Measurements from ENCODE around the gene EYS.

EYS gene

GRCh38 chr6:63864671-63865318 is 1842.2 kb downstream of the EYS start:
- Histone ChIP-seq H3K9me3 (ENCODE audit: control insufficient read depth, low read length) (no peaks in the 10 kb centered on the region), H3K4me1 (ENCODE audit: control insufficient read depth, insufficient read depth, low read depth, low read length) (no peaks in the 10 kb centered on the region), H2AFZ (ENCODE audit: low read depth, low read length) (no peak overlapping the region), H2BK120ac (ENCODE audit: low read depth, low read length) (no peak overlapping the region), H3K36me3 (ENCODE audit: control insufficient read depth in 1 of 2, insufficient read depth in 2 of 2, low read depth in 1 of 2, low read length in 2 of 2) (no peaks in the 10 kb centered on the region), H3K9ac (ENCODE audit: low read length) (no peak overlapping the region), H3K4me2 (ENCODE audit: low read length, poor library complexity, severe bottlenecking) (no peak overlapping the region), H4K8ac (ENCODE audit: low read length) (no peak overlapping the region), H3K27me3 (ENCODE audit: control insufficient read depth in 1 of 2, insufficient read depth in 1 of 2, low read length in 2 of 2) (no peaks in the 10 kb centered on the region), H2AK5ac (ENCODE audit: low read length, severe bottlenecking) (no peak overlapping the region), H3K79me1 (replicated peaks; ENCODE audit: low read length, poor library complexity, severe bottlenecking) (no peaks in the 10 kb centered on the region), H3K14ac (ENCODE audit: low read length in 2 of 2) (no peak overlapping the region), H2BK12ac (ENCODE audit: low read length in 2 of 2) (no peak overlapping the region), H2BK5ac (ENCODE audit: low read depth, low read length, poor library complexity, severe bottlenecking) (no peak overlapping the region), H2BK15ac (ENCODE audit: low read depth, poor library complexity, severe bottlenecking) (no peak overlapping the region), H3K23ac (ENCODE audit: low read length in 2 of 2) (no peak overlapping the region), H3K27ac (ENCODE audit: low read length, poor library complexity, severe bottlenecking) (no peak overlapping the region), H3K4ac (ENCODE audit: low read depth in 1 of 2, low read length in 2 of 2) (no peak overlapping the region), H3K18ac (ENCODE audit: low read depth in 1 of 2, low read length in 2 of 2) (no peak overlapping the region), H3K4me3 (ENCODE audit: insufficient read depth in 1 of 2, low read depth in 1 of 2, low read length in 2 of 2) (no peak overlapping the region), H4K91ac (ENCODE audit: low read length) (no peak overlapping the region)
- no peak for DNase-seq
- WGBS = 96% methylated on average over 3 of the region's 4 CpGs

- H3K9ac ChIP-seq (ENCODE audit: low read length) = no peak overlapping the region
These were observed 1843.0 kb downstream of the EYS start for GRCh38 chr6:63864061-63864460.

GRCh38 chr6:63862486-63863198 is 1844.4 kb downstream of the EYS start:
- no peaks in the 10 kb centered on the region for H3K4me1 ChIP-seq (ENCODE audit: control insufficient read depth, insufficient read depth, low read depth, low read length)
- WGBS = 86% methylated on average over 2 of the region's 3 CpGs
- H3K4me2 ChIP-seq (ENCODE audit: low read length, poor library complexity, severe bottlenecking) = no peak overlapping the region
- no peak overlapping the region for H3K4ac ChIP-seq (ENCODE audit: low read depth in 1 of 2, low read length in 2 of 2)
- no peak overlapping the region for H2BK5ac ChIP-seq (ENCODE audit: low read depth, low read length, poor library complexity, severe bottlenecking)
- no peak overlapping the region for H3K27ac ChIP-seq (ENCODE audit: low read length, poor library complexity, severe bottlenecking)
- no peaks in the 10 kb centered on the region for H3K36me3 ChIP-seq (ENCODE audit: control insufficient read depth in 1 of 2, insufficient read depth in 2 of 2, low read depth in 1 of 2, low read length in 2 of 2)
- no peak overlapping the region for H4K91ac ChIP-seq (ENCODE audit: low read length)
- no peak overlapping the region for H3K14ac ChIP-seq (ENCODE audit: low read length in 2 of 2)
- no peaks in the 10 kb centered on the region for H3K79me1 ChIP-seq (replicated peaks; ENCODE audit: low read length, poor library complexity, severe bottlenecking)
- DNase-seq = no peak
- no peak overlapping the region for H4K8ac ChIP-seq (ENCODE audit: low read length)
- no peak overlapping the region for H2AFZ ChIP-seq (ENCODE audit: low read depth, low read length)
- no peaks in the 10 kb centered on the region for H3K27me3 ChIP-seq (ENCODE audit: control insufficient read depth in 1 of 2, insufficient read depth in 1 of 2, low read length in 2 of 2)
- H2BK12ac ChIP-seq (ENCODE audit: low read length in 2 of 2) = no peak overlapping the region
- H3K4me3 ChIP-seq (ENCODE audit: insufficient read depth in 1 of 2, low read depth in 1 of 2, low read length in 2 of 2) = no peak overlapping the region
- H2AK5ac ChIP-seq (ENCODE audit: low read length, severe bottlenecking) = no peak overlapping the region
- no peak overlapping the region for H3K23ac ChIP-seq (ENCODE audit: low read length in 2 of 2)
- no peak overlapping the region for H2BK120ac ChIP-seq (ENCODE audit: low read depth, low read length)
- no peak overlapping the region for H2BK15ac ChIP-seq (ENCODE audit: low read depth, poor library complexity, severe bottlenecking)
- no peak overlapping the region for H3K9ac ChIP-seq (ENCODE audit: low read length)
- H3K18ac ChIP-seq (ENCODE audit: low read depth in 1 of 2, low read length in 2 of 2) = no peak overlapping the region
- H3K9me3 ChIP-seq (ENCODE audit: control insufficient read depth, low read length) = no peaks in the 10 kb centered on the region

More at GRCh38 chr6:63864061-63864460, 1843.0 kb downstream of the EYS start:
- H3K27me3 ChIP-seq (ENCODE audit: control insufficient read depth in 1 of 2, insufficient read depth in 1 of 2, low read length in 2 of 2) = no peaks in the 10 kb centered on the region
- no peak overlapping the region for H3K4me2 ChIP-seq (ENCODE audit: low read length, poor library complexity, severe bottlenecking)
- no peak overlapping the region for H2BK5ac ChIP-seq (ENCODE audit: low read depth, low read length, poor library complexity, severe bottlenecking)
- H2AK5ac ChIP-seq (ENCODE audit: low read length, severe bottlenecking) = no peak overlapping the region
- H4K8ac ChIP-seq (ENCODE audit: low read length) = no peak overlapping the region
- DNase-seq = no peak
- H2BK120ac ChIP-seq (ENCODE audit: low read depth, low read length) = no peak overlapping the region
- H2AFZ ChIP-seq (ENCODE audit: low read depth, low read length) = no peak overlapping the region
- WGBS = 89% methylated on average over 1 of the region's 1 CpG
- H3K18ac ChIP-seq (ENCODE audit: low read depth in 1 of 2, low read length in 2 of 2) = no peak overlapping the region
- H3K9me3 ChIP-seq (ENCODE audit: control insufficient read depth, low read length) = no peaks in the 10 kb centered on the region
- H3K23ac ChIP-seq (ENCODE audit: low read length in 2 of 2) = no peak overlapping the region
- no peaks in the 10 kb centered on the region for H3K4me1 ChIP-seq (ENCODE audit: control insufficient read depth, insufficient read depth, low read depth, low read length)
- no peak overlapping the region for H3K27ac ChIP-seq (ENCODE audit: low read length, poor library complexity, severe bottlenecking)
- no peak overlapping the region for H3K14ac ChIP-seq (ENCODE audit: low read length in 2 of 2)
- H4K91ac ChIP-seq (ENCODE audit: low read length) = no peak overlapping the region
- no peaks in the 10 kb centered on the region for H3K79me1 ChIP-seq (replicated peaks; ENCODE audit: low read length, poor library complexity, severe bottlenecking)
- H2BK12ac ChIP-seq (ENCODE audit: low read length in 2 of 2) = no peak overlapping the region
- H3K4ac ChIP-seq (ENCODE audit: low read depth in 1 of 2, low read length in 2 of 2) = no peak overlapping the region
- H3K36me3 ChIP-seq (ENCODE audit: control insufficient read depth in 1 of 2, insufficient read depth in 2 of 2, low read depth in 1 of 2, low read length in 2 of 2) = no peaks in the 10 kb centered on the region
- no peak overlapping the region for H2BK15ac ChIP-seq (ENCODE audit: low read depth, poor library complexity, severe bottlenecking)
- no peak overlapping the region for H3K4me3 ChIP-seq (ENCODE audit: insufficient read depth in 1 of 2, low read depth in 1 of 2, low read length in 2 of 2)

GRCh38 chr6:63859528-63859927 is 1847.5 kb downstream of the EYS start:
- Histone ChIP-seq H2AK5ac (ENCODE audit: low read length, severe bottlenecking) (no peak overlapping the region), H3K27me3 (ENCODE audit: control insufficient read depth in 1 of 2, insufficient read depth in 1 of 2, low read length in 2 of 2) (no peaks in the 10 kb centered on the region), H3K4me3 (ENCODE audit: insufficient read depth in 1 of 2, low read depth in 1 of 2, low read length in 2 of 2) (no peak overlapping the region), H4K91ac (ENCODE audit: low read length) (no peak overlapping the region), H3K4me1 (ENCODE audit: control insufficient read depth, insufficient read depth, low read depth, low read length) (no peaks in the 10 kb centered on the region), H3K23ac (ENCODE audit: low read length in 2 of 2) (no peak overlapping the region), H3K79me1 (replicated peaks; ENCODE audit: low read length, poor library complexity, severe bottlenecking) (no peaks in the 10 kb centered on the region), H2BK15ac (ENCODE audit: low read depth, poor library complexity, severe bottlenecking) (no peak overlapping the region), H3K9ac (ENCODE audit: low read length) (no peak overlapping the region), H2BK12ac (ENCODE audit: low read length in 2 of 2) (no peak overlapping the region), H3K4ac (ENCODE audit: low read depth in 1 of 2, low read length in 2 of 2) (no peak overlapping the region), H3K4me2 (ENCODE audit: low read length, poor library complexity, severe bottlenecking) (no peak overlapping the region), H2BK120ac (ENCODE audit: low read depth, low read length) (no peak overlapping the region), H3K18ac (ENCODE audit: low read depth in 1 of 2, low read length in 2 of 2) (no peak overlapping the region), H2AFZ (ENCODE audit: low read depth, low read length) (no peak overlapping the region), H2BK5ac (ENCODE audit: low read depth, low read length, poor library complexity, severe bottlenecking) (no peak overlapping the region), H4K8ac (ENCODE audit: low read length) (no peak overlapping the region), H3K36me3 (ENCODE audit: control insufficient read depth in 1 of 2, insufficient read depth in 2 of 2, low read depth in 1 of 2, low read length in 2 of 2) (no peaks in the 10 kb centered on the region), H3K9me3 (ENCODE audit: control insufficient read depth, low read length) (no peaks in the 10 kb centered on the region), H3K14ac (ENCODE audit: low read length in 2 of 2) (no peak overlapping the region), H3K27ac (ENCODE audit: low read length, poor library complexity, severe bottlenecking) (no peak overlapping the region)
- DNase-seq = peak; percentile 33
- 75% methylated on average over 2 of the region's 4 CpGs for WGBS

Measured in mesenchymal stem cell (in vitro differentiated cells and primary cell).